H1 (cell line): ENCODE measurements around the gene GRIA3. TPM values are rescaled to one million over a fixed set of nuclear protein-coding genes. Genes with fewer than 3 reads are reported as not detected.

ENCODE experiments used
- ATF3 ChIP-seq: IDR thresholded peaks from 2 replicates; pipeline ENCODE4 v1.6.1; 2011; ENCODE audit warnings: low read depth, mild to moderate bottlenecking, low read length; ENCODE audit not compliant: insufficient read depth
- EP300 ChIP-seq, 2 experiments: IDR thresholded peaks; 1 replicate in 1 of 2; 2 replicates in 1 of 2; pipeline ENCODE4 v1.6.1; 2011 to 2012; ENCODE audit warnings: low read depth in 2 of 2, low read length in 2 of 2, mild to moderate bottlenecking in 2 of 2, borderline replicate concordance in 1 of 2, inconsistent platforms in 1 of 2, moderate library complexity in 1 of 2
- polyA plus RNA-seq, 7 experiments: library from polyadenylated mRNA; depleted of rRNA in 3 of 7; stranded (reverse) in 5 of 7; unstranded in 2 of 7; fragments of >200 nt in 5 of 7; fragments of 200-250 nt in 2 of 7; gene quantifications; 1 replicate in 5 of 7; 2 replicates in 1 of 7; 4 replicates in 1 of 7; pipeline versions ENCODE4 v1.2.1 to v1.2.3, GENCODE V29; 2011 to 2013; ENCODE audit warnings: missing spikeins in 2 of 7, mixed read lengths in 2 of 7
- total RNA-seq: library from RNA; stranded (reverse); fragmentation: NEBNext Ultra II Directional; extraction: Animal tissue kit (Norgen Biotek cat#: 25700); gene quantifications from 2 replicates; pipeline ENCODE4 v1.2.1, GENCODE V29; 2021

GRIA3 gene
- total and polyA plus RNA-seq, 2 of the 8 experiments (the other 6 are each of a cell fraction or from before 2014, with no cell fraction given): 2.6 to 3.0 TPM

GRCh38 chrX:123468481-123468880 lies 284.4 kb downstream of the GRIA3 start (continued):
- TF ChIP-seq EP300 (IDR thresholded peaks at IDR 0.05; ENCODE audit: borderline replicate concordance in 1 of 2, low read depth in 2 of 2, low read length in 2 of 2) (no peak), ATF3 (no peak)
